ENCODE data around the gene USP46. TPM values are rescaled to one million over a fixed set of nuclear protein-coding genes. Genes with fewer than 3 reads are reported as not detected.

The USP46 gene
- total and polyA plus RNA-seq, 2 of the 4 experiments (the other 2 are of a cell fraction) = 9.3 to 15.4 TPM

DNA sequence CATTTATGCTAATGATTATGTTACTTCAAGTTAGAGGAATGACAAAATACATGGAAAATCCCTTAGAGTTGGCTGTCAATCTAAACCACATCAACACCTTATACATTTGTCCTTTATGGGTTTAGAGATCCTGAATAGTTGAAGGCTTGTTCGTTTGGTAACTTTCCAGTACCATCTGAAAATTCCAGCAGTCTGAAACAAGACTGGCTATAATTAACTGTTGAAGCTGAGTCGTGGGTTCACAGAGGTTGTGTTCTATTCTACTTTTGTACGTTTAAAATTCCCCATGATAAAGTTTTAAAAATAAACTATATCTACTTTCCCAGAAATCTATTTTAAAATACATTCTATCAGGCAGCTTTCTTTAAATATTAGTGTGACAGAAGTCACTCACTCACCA, 73.0 kb downstream of the USP46 start:
- ChIA-PET CTCF (interaction anchor here (1.1 kb wide), 1 partner anchor 72 kb away, joined by 3 read pairs; no protein-coding TSS in a partner anchor), POLR2A (ENCODE audit: unreplicated experiment) (no interaction called here)
- H2AFZ ChIP-seq (replicated peaks; ENCODE audit: low read length, poor library complexity) = no peak overlapping the region
- intact Hi-C loops (cut with micrococcal nuclease) (no loop called here), in situ Hi-C loops (cut with MboI; ENCODE audit: low sequenced_read_pairs) (no loop called here), dilution Hi-C loops (cut with HindIII; ENCODE audit: low sequenced_read_pairs, unreplicated experiment) (no loop called here)
- H3K18ac ChIP-seq (ENCODE audit: low read depth, low read length) = no peak overlapping the region
- no peak overlapping the region for H3K14ac ChIP-seq (replicated peaks; ENCODE audit: low read depth, low read length)
- H4K5ac ChIP-seq (ENCODE audit: low read depth, low read length) = no peak overlapping the region
- no peak overlapping the region for H2AK5ac ChIP-seq (ENCODE audit: low read depth, low read length)
- 0 out of 4 replicates have a peak, but pooled peaks cover 0 to 2% of the 10 kb centered on the region in 2 experiments for H3K79me1 ChIP-seq (ENCODE audit: low read depth in 1 of 2, low read length in 2 of 2)
- no peaks in the 10 kb centered on the region for H3K9me3 ChIP-seq (ENCODE audit: control insufficient read depth, insufficient read depth, low read length)
- no peaks in the 10 kb centered on the region for H3K27me3 ChIP-seq (ENCODE audit: control insufficient read depth, insufficient read depth, low read length)
- H4K20me1 ChIP-seq (ENCODE audit: insufficient read depth, low read length) = no peaks in the 10 kb centered on the region
- H3K4me2 ChIP-seq (ENCODE audit: low read depth, low read length) = no peak overlapping the region
- TF ChIP-seq, protein P1, sequence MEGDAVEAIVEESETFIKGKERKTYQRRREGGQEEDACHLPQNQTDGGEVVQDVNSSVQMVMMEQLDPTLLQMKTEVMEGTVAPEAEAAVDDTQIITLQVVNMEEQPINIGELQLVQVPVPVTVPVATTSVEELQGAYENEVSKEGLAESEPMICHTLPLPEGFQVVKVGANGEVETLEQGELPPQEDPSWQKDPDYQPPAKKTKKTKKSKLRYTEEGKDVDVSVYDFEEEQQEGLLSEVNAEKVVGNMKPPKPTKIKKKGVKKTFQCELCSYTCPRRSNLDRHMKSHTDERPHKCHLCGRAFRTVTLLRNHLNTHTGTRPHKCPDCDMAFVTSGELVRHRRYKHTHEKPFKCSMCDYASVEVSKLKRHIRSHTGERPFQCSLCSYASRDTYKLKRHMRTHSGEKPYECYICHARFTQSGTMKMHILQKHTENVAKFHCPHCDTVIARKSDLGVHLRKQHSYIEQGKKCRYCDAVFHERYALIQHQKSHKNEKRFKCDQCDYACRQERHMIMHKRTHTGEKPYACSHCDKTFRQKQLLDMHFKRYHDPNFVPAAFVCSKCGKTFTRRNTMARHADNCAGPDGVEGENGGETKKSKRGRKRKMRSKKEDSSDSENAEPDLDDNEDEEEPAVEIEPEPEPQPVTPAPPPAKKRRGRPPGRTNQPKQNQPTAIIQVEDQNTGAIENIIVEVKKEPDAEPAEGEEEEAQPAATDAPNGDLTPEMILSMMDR (conservative IDR thresholded peaks at IDR 0.05; ENCODE audit: low read depth, low read length) = no peak
- TF ChIP-seq FOS (IDR thresholded peaks at IDR 0.05; ENCODE audit: low read depth, low read length) = no peak
- TF ChIP-seq BHLHE40 (IDR thresholded peaks at IDR 0.05; ENCODE audit: low read depth, low read length) = no peak
- TF ChIP-seq, protein P2, sequence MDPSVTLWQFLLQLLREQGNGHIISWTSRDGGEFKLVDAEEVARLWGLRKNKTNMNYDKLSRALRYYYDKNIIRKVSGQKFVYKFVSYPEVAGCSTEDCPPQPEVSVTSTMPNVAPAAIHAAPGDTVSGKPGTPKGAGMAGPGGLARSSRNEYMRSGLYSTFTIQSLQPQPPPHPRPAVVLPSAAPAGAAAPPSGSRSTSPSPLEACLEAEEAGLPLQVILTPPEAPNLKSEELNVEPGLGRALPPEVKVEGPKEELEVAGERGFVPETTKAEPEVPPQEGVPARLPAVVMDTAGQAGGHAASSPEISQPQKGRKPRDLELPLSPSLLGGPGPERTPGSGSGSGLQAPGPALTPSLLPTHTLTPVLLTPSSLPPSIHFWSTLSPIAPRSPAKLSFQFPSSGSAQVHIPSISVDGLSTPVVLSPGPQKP (IDR thresholded peaks at IDR 0.05; ENCODE audit: borderline replicate concordance, low read depth, low read length) = no peak
- TF ChIP-seq SMC3 (IDR thresholded peaks at IDR 0.05; ENCODE audit: low read depth, low read length) = no peak
- TF ChIP-seq NFE2L2 (IDR thresholded peaks at IDR 0.05; ENCODE audit: low read depth, low read length) = no peak
- TF ChIP-seq RFX5 (IDR thresholded peaks at IDR 0.05; ENCODE audit: low read depth, low read length) = no peak
- TF ChIP-seq CEBPB (IDR thresholded peaks at IDR 0.05; ENCODE audit: low read depth, low read length) = no peak
- no peak for TF ChIP-seq RAD21 (IDR thresholded peaks at IDR 0.05; ENCODE audit: low read length)
- TF ChIP-seq MXI1 (IDR thresholded peaks at IDR 0.05; ENCODE audit: borderline replicate concordance, low read depth, low read length) = no peak
- TF ChIP-seq MAZ (IDR thresholded peaks at IDR 0.05; ENCODE audit: borderline replicate concordance, low read depth, low read length) = no peak
- TF ChIP-seq POLR2A (IDR thresholded peaks at IDR 0.05; ENCODE audit: low read depth, low read length) = no peak
- no peak for TF ChIP-seq CHD1 (IDR thresholded peaks at IDR 0.05; ENCODE audit: low read depth, low read length)
- no peak for TF ChIP-seq RCOR1 (IDR thresholded peaks at IDR 0.05; ENCODE audit: insufficient replicate concordance, low read length)
- TF ChIP-seq MAFK (IDR thresholded peaks at IDR 0.05; ENCODE audit: low read depth, low read length) = no peak
- TF ChIP-seq, protein P3, sequence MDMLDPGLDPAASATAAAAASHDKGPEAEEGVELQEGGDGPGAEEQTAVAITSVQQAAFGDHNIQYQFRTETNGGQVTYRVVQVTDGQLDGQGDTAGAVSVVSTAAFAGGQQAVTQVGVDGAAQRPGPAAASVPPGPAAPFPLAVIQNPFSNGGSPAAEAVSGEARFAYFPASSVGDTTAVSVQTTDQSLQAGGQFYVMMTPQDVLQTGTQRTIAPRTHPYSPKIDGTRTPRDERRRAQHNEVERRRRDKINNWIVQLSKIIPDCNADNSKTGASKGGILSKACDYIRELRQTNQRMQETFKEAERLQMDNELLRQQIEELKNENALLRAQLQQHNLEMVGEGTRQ (IDR thresholded peaks at IDR 0.05; ENCODE audit: low read depth, low read length) = no peak
- H4K8ac ChIP-seq (ENCODE audit: low read depth in 2 of 2, low read length in 2 of 2) = no peak overlapping the region
- H2BK20ac ChIP-seq (ENCODE audit: low read depth, low read length) = no peak overlapping the region
- no peak overlapping the region for H3K4ac ChIP-seq (ENCODE audit: low read depth, low read length)
- no peak overlapping the region for H2BK120ac ChIP-seq (ENCODE audit: low read depth, low read length)
- no peak for ATAC-seq (ENCODE audit: low read depth)
- no TSS peak for BruUV-seq (replicated peaks)
- H3K4me1 ChIP-seq (ENCODE audit: control insufficient read depth, insufficient read depth, low read length) = peaks cover 14% of the 10 kb centered on the region
- no peak overlapping the region for H3K23ac ChIP-seq (ENCODE audit: low read depth, low read length)
- H3K4me3 ChIP-seq (ENCODE audit: insufficient read depth, low read depth, low read length) = no peak overlapping the region
- no peak overlapping the region for H3K56ac ChIP-seq (ENCODE audit: extremely low read depth, insufficient read depth, low read length)
- H3K36me3 ChIP-seq (ENCODE audit: control insufficient read depth, insufficient read depth, low read length) = no peaks in the 10 kb centered on the region
- H3K27ac ChIP-seq (ENCODE audit: insufficient read depth, low read length) = no peak overlapping the region
- no peak overlapping the region for H3K9ac ChIP-seq (ENCODE audit: low read depth, low read length)
- H4K91ac ChIP-seq (ENCODE audit: insufficient read depth, low read depth, low read length) = no peak overlapping the region
- DNase-seq = peak; percentile 11
- no peak overlapping the region for H2AK9ac ChIP-seq (replicated peaks; ENCODE audit: low read depth, low read length, poor library complexity)
- WGBS, 2 experiments (ENCODE audit: extremely low coverage in 2 of 2, insufficient read length in 1 of 2) = no CpG with 5 or more reads among the region's 3 CpGs
- peaks cover 18% of the 10 kb centered on the region for H3K9me1 ChIP-seq (ENCODE audit: insufficient read depth, low read length)
- no peak overlapping the region for H2BK15ac ChIP-seq (ENCODE audit: low read depth, low read length)
- H2BK5ac ChIP-seq (ENCODE audit: low read depth, low read length, poor library complexity, severe bottlenecking) = no peak overlapping the region
